ENCODE results near the gene ADGRD2.

Gene ADGRD2

GRCh38 chr9:124439086-124439485 is 11.2 kb upstream of the ADGRD2 start:
- no peak for DNase-seq

GRCh38 chr9:124439686-124440243 is 10.5 kb upstream of the ADGRD2 start:
- DNase-seq: no peak

GRCh38 chr9:124440786-124441185 is 9.5 kb upstream of the ADGRD2 start:
- no peak for DNase-seq

GRCh38 chr9:124441291-124441690 is 9.0 kb upstream of the ADGRD2 start:
- DNase-seq: no peak

GRCh38 chr9:124442379-124442778 is 7.9 kb upstream of the ADGRD2 start:
- no peak for DNase-seq

- no peak for DNase-seq
Observed at GRCh38 chr9:124442826-124443225, 7.4 kb upstream of the ADGRD2 start.

GRCh38 chr9:124443625-124444024 is 6.6 kb upstream of the ADGRD2 start:
- DNase-seq: no peak

GRCh38 chr9:124444166-124444565 is 6.1 kb upstream of the ADGRD2 start:
- no peak for DNase-seq

- no peak for DNase-seq
Observed at GRCh38 chr9:124447297-124447661, 3.0 kb upstream of the ADGRD2 start.

GRCh38 chr9:124448019-124448418 is 2.2 kb upstream of the ADGRD2 start:
- DNase-seq: no peak

- DNase-seq: no peak
Observed at GRCh38 chr9:124449381-124450151, 685 bp upstream of the ADGRD2 start.

- DNase-seq: no peak
Observed at GRCh38 chr9:124450931-124451661, 845 bp downstream of the ADGRD2 start.

GRCh38 chr9:124452326-124452725 is 2.1 kb downstream of the ADGRD2 start:
- no peak for DNase-seq

GRCh38 chr9:124452841-124453585 is 2.8 kb downstream of the ADGRD2 start:
- no peak for DNase-seq

- no peak for DNase-seq
Observed at GRCh38 chr9:124453586-124454191, 3.4 kb downstream of the ADGRD2 start.

- DNase-seq: no peak
Observed at GRCh38 chr9:124454296-124454695, 4.0 kb downstream of the ADGRD2 start.

- no peak for DNase-seq
Observed at GRCh38 chr9:124454791-124455443, 4.7 kb downstream of the ADGRD2 start.

GRCh38 chr9:124455820-124456219 is 5.6 kb downstream of the ADGRD2 start:
- no peak for DNase-seq

GRCh38 chr9:124456341-124457078 is 6.3 kb downstream of the ADGRD2 start:
- DNase-seq: no peak

- no peak for DNase-seq
Observed at GRCh38 chr9:124457079-124457886, 7.0 kb downstream of the ADGRD2 start.
